ENCODE measurements around the gene TUBB4B. TPM values are rescaled to one million over a fixed set of nuclear protein-coding genes. Genes with fewer than 3 reads are reported as not detected.

Gene TUBB4B
- total RNA-seq, 1 donor from 2014 or later: 148 TPM

GRCh38 chr9:137250329-137251193 is 9.5 kb downstream of the TUBB4B start:
- H3K27me3 Mint-ChIP-seq (ENCODE audit: low read depth): no peaks in the 10 kb centered on the region
- H3K4me1 Mint-ChIP-seq: peaks cover 8% of the 10 kb centered on the region
- TF ChIP-seq CTCF (IDR thresholded peaks at IDR 0.05; ENCODE audit: unreplicated experiment): no peak
- no peaks in the 10 kb centered on the region for H3K36me3 Mint-ChIP-seq
- no peak overlapping the region for H3K4me3 Mint-ChIP-seq
- H3K27ac Mint-ChIP-seq: no peak overlapping the region
- DNase-seq (ENCODE audit: low spot score in 2 of 2, unreplicated experiment in 2 of 2): no peak
- no peaks in the 10 kb centered on the region for H3K9me3 Mint-ChIP-seq

GRCh38 chr9:137251194-137251461 is 10.0 kb downstream of the TUBB4B start, which contains the start of gene STPG3:
STPG3 (plus strand) TSS chr9:137251286; CDS start chr9:137251287, 1 bp downstream.
- Mint-ChIP-seq H3K27me3 (ENCODE audit: low read depth) (no peaks in the 10 kb centered on the region), H3K4me1 (peaks cover 9% of the 10 kb centered on the region), H3K4me3 (no peak within 1 kb of the TSS), H3K27ac (no peak within 1 kb of the TSS), H3K9me3 (no peaks in the 10 kb centered on the region), H3K36me3 (no peaks in the 10 kb centered on the region)
- no peak for TF ChIP-seq CTCF (IDR thresholded peaks at IDR 0.05; ENCODE audit: unreplicated experiment)
- no peak for DNase-seq (ENCODE audit: low spot score in 2 of 2, unreplicated experiment in 2 of 2)

- no peak overlapping the region for H3K27ac Mint-ChIP-seq
- TF ChIP-seq CTCF (IDR thresholded peaks at IDR 0.05; ENCODE audit: unreplicated experiment): no peak
- no peaks in the 10 kb centered on the region for H3K36me3 Mint-ChIP-seq
- no peak for DNase-seq (ENCODE audit: low spot score in 2 of 2, unreplicated experiment in 2 of 2)
- no peak overlapping the region for H3K4me3 Mint-ChIP-seq
- peaks cover 13% of the 10 kb centered on the region for H3K4me1 Mint-ChIP-seq
- H3K9me3 Mint-ChIP-seq: no peaks in the 10 kb centered on the region
- no peaks in the 10 kb centered on the region for H3K27me3 Mint-ChIP-seq (ENCODE audit: low read depth)
These were observed 10.6 kb downstream of the TUBB4B start for GRCh38 chr9:137251490-137252268.

- H3K4me1 Mint-ChIP-seq: peaks cover 14% of the 10 kb centered on the region
- DNase-seq (ENCODE audit: low spot score in 2 of 2, unreplicated experiment in 2 of 2): no peak
- no peak overlapping the region for H3K27ac Mint-ChIP-seq
- H3K4me3 Mint-ChIP-seq: no peak overlapping the region
- no peaks in the 10 kb centered on the region for H3K36me3 Mint-ChIP-seq
- H3K9me3 Mint-ChIP-seq: no peaks in the 10 kb centered on the region
- no peaks in the 10 kb centered on the region for H3K27me3 Mint-ChIP-seq (ENCODE audit: low read depth)
- no peak for TF ChIP-seq CTCF (IDR thresholded peaks at IDR 0.05; ENCODE audit: unreplicated experiment)
These were observed 11.7 kb downstream of the TUBB4B start for GRCh38 chr9:137252555-137253506.
